AG04450 (cell line): ENCODE data around the gene DCLK1. TPM values are rescaled to one million over a fixed set of nuclear protein-coding genes. Genes with fewer than 3 reads are reported as not detected.

Experiments
- CTCF ChIA-PET: fragments of 300-600, 350-600 bp; formaldehyde crosslinking; extraction: SDS; loops from one replicate; lab custom pipeline; 2022; ENCODE audit warnings: antibody characterized with exemption, inconsistent platforms; lab: Charles Lee
- POLR2A ChIA-PET: fragments of 350-600 bp; formaldehyde crosslinking; extraction: SDS; loops from one replicate; lab custom pipeline; 2021; ENCODE audit warnings: antibody characterized with exemption, inconsistent platforms; lab: Yijun Ruan, JAX
- DNase-seq: peaks from one replicate; pipeline ENCODE4 v3.0.0-alpha.2; 2011; ENCODE audit warnings: low read depth, low spot score
- H3K27ac ChIP-seq: one replicate; pipeline ENCODE4 v1.5.1; 2012; ENCODE audit warnings: low read depth, low read length, control low read depth
- H3K27me3 ChIP-seq: one replicate; pipeline ENCODE4 v1.6.0; 2012; ENCODE audit warnings: low read length; ENCODE audit not compliant: control insufficient read depth, insufficient read depth
- H3K4me3 ChIP-seq: 2 replicates; pipeline ENCODE4 v1.5.1; 2011; ENCODE audit warnings: mild to moderate bottlenecking, low read depth, low read length, control low read depth
- H3K9me3 ChIP-seq: 2 replicates; pipeline ENCODE4 v1.5.1; 2012; ENCODE audit warnings: low read length; ENCODE audit not compliant: control insufficient read depth, insufficient read depth
- CTCF ChIP-seq: IDR thresholded peaks from 2 replicates; pipeline ENCODE4 v1.5.1; 2011; ENCODE audit warnings: low read depth, low read length, control low read depth, inconsistent platforms
- polyA plus RNA-seq: library from polyadenylated mRNA; depleted of rRNA; stranded (reverse); fragments of >200 nt; gene quantifications from 2 replicates; pipeline ENCODE4 v1.2.3, GENCODE V29; 2011

The DCLK1 gene
- polyA plus RNA-seq, 1 experiment: not detected

DNA sequence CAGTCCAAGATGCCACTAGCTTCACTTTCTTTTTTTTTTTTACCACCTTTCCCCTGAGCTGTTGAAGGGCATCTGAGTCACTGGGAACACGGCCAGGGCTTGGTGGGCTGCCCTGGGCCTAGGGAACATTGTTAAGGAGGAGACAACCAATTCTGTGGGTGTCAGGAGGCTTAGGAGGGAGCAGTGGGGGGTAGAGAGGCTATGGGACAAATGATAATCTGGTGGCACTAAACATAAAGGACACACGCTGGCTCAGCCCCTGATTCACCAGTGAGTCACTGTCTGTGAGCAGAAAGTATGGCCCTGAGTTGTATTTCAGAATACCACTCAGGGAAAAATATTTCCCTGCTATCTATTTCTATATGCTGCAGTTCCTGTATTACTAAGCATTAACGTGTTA lies 207.8 kb downstream of the DCLK1 start:
- DNase-seq: no peak
- no peaks in the 10 kb centered on the region for H3K27me3 ChIP-seq
- H3K9me3 ChIP-seq: no peaks in the 10 kb centered on the region
- ChIA-PET POLR2A (interaction anchor here (0.7 kb wide), 1 partner anchor 207 kb away, joined by 4 read pairs; no protein-coding TSS in a partner anchor), CTCF (interaction anchor here (0.7 kb wide), 1 partner anchor 1585 kb away, joined by 3 read pairs; no protein-coding TSS in a partner anchor)
- TF ChIP-seq CTCF: no peak
- H3K4me3 ChIP-seq: no peak overlapping the region
- no peak overlapping the region for H3K27ac ChIP-seq

DNA sequence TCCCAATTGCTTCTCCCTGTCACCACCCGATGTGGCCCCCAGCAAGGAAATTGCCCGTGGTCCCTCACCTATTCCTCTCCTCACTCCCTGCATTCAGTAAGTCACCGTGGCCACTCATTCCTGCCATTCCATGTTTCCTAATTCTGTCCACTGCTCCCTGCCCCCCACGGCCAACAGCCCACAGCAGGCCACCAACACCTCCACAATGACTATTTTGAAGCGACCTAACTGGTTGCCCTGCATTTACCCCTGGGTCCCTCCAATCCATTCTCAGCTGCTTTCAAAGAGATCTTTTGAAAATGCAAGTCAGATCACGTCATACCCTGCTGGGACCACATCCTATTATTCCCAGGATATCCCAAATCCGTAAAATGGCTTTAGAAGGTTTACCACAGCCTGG lies 210.4 kb downstream of the DCLK1 start:
- Histone ChIP-seq H3K4me3 (no peak overlapping the region), H3K27ac (no peak overlapping the region), H3K9me3 (no peaks in the 10 kb centered on the region), H3K27me3 (no peaks in the 10 kb centered on the region)
- ChIA-PET CTCF (no interaction called here), POLR2A (no interaction called here)
- no peak for TF ChIP-seq CTCF
- no peak for DNase-seq

DNA sequence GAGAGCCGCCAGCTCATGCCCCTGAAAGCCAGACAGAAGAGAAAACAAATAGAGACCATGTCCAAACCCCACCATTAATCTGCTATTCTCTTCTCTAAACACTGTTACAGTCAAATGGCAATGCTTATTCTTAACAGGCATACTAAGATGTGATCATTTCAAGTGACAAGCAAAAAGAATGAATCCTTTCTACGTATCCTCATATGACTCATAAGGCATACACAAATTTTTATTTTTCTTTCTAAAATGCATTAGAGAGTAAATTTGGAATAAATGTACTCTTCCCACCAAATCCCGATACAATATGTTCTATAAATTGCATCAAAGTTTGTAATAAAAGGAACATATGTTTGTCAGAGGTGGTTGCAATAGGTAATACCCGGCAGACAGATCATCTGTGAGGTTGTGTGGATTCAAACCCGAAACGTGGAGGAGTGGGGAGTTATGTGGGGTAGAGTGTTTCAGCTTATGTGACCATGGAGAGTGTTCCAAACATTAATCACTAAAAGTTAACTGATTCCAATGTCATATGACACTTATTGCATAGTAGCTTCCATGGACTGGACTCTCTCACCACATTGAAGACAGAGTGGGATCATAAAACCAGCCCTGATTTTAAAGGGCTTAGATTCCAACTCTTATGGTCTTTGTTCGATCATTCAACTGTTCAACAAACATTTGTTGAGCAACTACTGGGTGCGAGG lies 213.1 kb downstream of the DCLK1 start:
- Histone ChIP-seq H3K9me3 (no peaks in the 10 kb centered on the region), H3K27ac (no peak overlapping the region), H3K27me3 (no peaks in the 10 kb centered on the region), H3K4me3 (no peak overlapping the region)
- no peak for TF ChIP-seq CTCF
- CTCF ChIA-PET: no interaction called here
- POLR2A ChIA-PET: interaction anchor here (0.6 kb wide), 1 partner anchor 205 kb away, joined by 4 read pairs; no protein-coding TSS in a partner anchor
- DNase-seq: no peak

DNA sequence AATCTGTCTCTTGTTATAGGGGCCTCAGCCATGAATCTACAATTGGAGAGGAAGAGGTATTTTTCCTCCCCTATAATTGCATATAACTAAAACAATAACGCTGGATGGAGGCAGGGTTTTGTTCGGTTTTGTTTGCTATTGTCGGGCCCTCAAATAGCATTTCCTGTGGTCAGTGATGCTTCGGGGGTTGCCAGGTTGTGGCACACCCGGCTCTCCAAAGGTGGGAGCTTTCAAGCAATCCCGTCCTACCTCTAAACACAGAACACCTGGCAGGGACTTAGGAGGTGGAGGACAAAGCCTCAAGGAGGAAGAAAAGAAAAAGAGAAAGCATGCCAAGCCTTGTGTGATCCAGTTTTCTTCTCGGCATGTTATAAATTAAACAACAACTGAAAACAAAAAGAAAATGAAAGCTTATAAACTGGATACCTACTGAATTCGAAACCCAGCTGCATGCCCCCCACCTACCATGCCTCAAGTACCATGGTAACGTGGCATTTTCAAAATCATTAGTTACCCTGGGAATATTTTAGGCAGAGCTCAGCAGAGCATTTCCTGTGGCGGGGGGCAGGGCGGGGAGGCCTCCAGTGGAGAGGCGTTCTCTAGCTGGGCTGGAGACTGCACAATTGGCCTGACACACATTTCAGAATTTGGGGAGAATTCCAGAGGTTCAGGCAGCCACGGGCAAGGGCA lies 213.8 kb downstream of the DCLK1 start:
- Histone ChIP-seq H3K9me3 (no peaks in the 10 kb centered on the region), H3K27me3 (no peaks in the 10 kb centered on the region), H3K4me3 (peak overlapping the region; percentile 7; the same call in 1 of the 2 replicates), H3K27ac (no peak overlapping the region)
- CTCF ChIA-PET: no interaction called here
- DNase-seq: no peak
- POLR2A ChIA-PET: interaction anchor here (0.6 kb wide), 1 partner anchor 204 kb away, joined by 4 read pairs; no protein-coding TSS in a partner anchor
- no peak for TF ChIP-seq CTCF

- ChIA-PET CTCF (no interaction called here), POLR2A (no interaction called here)
- Histone ChIP-seq H3K9me3 (no peaks in the 10 kb centered on the region), H3K27ac (no peak overlapping the region), H3K4me3 (no peak overlapping the region), H3K27me3 (no peaks in the 10 kb centered on the region)
- no peak for DNase-seq
- no peak for TF ChIP-seq CTCF
Observed at GRCh38 chr13:35916146-35916545, 215.0 kb downstream of the DCLK1 start.
